GM19099 (cell line): ENCODE results near the gene CCDC124.

Experiments
- POLR2A ChIP-seq: IDR thresholded peaks from 3 replicates; pipeline ENCODE4 v1.6.1; 2011; ENCODE audit warnings: low read depth; ENCODE audit not compliant: insufficient read length; ENCODE audit errors: extremely low read depth

The CCDC124 gene

DNA sequence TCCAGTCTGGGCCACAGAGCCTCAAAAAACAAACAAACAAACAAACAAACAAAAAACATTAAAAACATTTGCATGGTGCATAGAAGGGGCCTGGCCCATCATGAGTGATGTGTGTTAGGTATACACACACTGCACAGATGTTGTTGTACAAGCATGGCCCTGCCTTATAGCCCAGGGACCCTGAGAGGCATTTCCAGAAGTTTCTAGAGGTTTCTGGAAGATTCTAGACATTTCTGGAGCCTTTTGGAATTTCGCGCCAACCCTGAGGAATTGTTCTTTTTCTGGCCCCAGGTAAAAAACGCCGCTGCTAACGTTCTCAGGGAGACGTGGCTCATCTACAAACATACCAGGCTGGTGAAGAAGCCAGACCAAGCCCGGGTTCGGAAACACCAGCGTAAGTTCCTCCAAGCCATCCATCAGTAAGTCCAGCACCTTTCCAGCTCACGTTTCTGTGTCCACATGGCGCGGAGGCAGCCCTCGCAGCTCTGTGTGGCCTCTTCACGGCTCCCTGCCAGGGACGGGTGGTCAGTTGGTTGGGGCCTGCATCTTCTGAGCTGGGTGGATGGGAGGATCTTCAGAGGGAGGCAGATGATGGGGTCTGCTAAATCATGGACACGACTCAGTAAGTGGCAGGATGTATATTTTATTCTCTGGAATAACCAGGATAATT is 56.7 kb downstream of the CCDC124 start:
- no peak for TF ChIP-seq POLR2A

DNA sequence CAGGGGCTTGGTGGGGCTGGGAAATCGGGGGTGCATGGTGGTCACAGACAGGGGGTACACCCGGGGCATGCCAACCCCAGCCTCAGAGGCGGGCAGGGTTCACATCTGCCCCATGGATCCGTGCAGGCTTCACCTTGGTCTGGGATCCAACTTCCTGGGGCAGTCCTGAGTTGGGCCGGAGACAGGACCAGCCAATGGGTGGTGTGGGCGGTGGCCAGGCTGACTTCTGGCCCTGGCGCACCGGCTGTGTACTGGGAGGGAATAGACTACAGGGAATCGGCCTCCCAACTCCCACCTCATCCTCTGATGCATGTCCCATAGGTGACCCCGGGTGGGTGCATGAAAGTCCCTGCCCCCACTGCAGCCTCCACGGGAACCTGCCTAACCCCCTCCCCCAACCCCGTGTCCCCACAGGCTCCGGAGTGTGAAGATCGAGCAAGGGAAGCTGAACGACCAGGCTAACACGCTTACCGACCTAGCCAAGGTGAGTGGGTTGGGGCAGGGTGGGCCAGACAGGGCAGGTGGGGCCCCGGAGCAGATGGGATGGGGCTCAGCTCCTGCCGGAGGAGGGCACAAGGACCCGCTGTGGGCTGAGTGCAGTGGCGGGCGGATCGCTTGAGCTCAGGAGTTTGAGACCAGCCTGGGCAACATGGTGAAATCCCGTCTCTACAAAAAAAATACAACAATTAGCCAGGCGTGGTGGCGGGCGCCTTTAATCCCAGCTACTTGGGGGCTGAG is 60.4 kb downstream of the CCDC124 start:
- no peak for TF ChIP-seq POLR2A
